ELR (cell line): Measurements from ENCODE around the gene RPA3.

Source experiments
- DNase-seq: peaks from one replicate; pipeline ENCODE4 v3.0.0-alpha.2; 2015; ENCODE audit warnings: low read depth

Gene RPA3

DNA sequence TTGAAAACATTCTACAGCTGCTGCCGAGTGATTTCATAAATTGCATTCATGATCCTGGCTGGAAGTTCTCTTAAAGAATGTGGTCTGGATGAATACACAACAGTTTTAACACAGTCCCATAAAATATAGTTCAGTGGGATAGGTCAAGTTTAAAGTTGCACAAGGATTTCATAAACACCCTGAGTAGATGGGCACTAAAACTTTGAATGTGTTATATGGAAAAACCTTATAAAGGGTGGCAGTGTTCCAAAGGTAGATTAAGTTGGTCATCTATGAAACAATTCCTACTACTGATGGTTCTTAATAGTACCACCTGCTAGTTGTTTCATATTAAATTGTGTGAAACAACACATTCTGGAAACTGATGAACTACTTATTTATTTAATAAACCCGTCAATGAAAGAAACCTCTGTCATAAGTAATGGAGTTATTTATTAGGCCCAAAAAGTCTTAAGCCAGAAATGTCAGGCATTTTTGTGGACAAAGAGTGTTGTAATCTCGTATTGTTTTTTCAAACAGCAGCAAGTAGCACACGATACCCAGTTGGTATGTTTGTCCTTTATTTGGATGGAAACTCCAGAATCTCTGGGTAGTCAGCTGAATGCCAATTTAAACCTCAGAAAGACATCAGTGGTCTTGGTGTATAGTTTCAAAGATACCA lies 14.3 kb upstream of the RPA3 start:
- no peak for DNase-seq

DNA sequence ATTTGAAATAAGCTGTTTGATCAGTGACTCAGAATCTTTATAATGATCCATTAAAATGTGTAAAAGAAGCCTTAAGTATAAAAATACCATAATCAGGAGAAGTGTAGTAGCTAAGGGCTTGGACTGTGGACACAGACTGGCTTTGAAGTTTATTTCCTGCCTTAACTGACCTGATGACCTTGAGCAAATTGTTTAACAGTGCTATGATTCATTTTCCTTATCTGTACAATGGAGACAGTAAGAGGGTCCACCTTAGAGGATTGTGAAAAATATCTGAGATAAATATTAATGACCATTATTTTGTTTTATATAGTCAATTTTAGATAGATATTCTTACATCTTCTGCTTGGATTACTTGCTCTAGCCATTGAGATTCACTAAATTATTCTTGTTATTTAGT lies 13.3 kb upstream of the RPA3 start:
- no peak for DNase-seq

DNA sequence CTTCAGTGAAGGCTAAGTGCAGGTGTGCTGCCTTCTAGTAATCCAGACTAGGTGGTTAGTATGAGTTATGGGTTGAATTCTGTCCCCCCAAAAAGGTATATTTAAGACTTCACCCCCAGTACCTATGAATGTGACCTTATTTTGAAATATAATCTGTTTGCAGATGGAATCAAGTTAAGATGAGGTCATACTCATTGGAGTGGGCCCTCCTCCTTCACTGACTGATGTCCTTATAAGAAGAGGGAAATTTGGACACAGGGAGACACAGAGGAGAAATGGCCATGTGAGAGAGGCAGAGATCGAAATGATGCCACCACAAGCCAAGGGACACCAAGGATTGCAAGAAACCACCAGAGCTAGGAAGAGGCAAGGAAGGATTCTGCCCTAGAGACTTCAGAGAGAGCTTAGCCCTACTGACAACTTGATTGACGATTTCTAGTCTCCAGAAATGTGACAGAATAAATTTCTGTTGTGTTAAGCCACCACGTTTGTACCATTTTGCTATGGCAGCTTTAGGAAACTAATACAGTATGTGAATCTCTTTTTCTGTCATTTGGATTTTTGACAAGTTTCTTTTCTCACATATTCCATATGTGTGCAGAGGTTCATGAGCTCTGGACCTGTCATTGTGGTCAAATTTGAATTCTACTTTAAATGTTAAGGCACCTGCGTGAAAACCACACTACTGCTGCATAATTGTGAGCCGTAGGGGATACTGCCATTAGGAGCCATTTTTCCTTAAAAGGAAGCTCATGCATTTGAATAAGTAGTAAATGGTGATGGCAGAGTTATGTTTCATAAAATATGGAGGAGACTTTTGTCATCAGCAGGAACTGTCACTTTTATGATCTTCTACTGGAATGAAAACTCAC lies 2.6 kb upstream of the RPA3 start:
- DNase-seq, result no peak

DNA sequence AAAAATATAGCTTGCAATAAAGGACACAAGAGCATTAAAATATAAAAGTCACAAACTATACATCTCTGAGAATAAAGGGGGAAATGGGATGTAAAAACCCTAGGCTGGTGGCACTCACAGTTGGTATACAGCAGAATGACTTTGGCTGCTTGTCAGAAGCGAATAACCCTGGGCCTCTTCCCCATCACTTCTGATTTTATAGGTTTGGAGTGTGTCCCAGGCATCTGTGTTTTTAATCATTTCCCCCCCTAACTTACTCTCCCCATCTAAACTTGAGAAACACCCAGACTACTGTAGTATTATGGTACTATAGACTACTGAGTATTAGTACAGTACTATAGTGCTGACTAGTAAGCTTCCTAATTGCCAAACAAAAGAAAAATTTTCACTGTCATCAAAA lies 1.8 kb upstream of the RPA3 start:
- DNase-seq, result no peak

DNA sequence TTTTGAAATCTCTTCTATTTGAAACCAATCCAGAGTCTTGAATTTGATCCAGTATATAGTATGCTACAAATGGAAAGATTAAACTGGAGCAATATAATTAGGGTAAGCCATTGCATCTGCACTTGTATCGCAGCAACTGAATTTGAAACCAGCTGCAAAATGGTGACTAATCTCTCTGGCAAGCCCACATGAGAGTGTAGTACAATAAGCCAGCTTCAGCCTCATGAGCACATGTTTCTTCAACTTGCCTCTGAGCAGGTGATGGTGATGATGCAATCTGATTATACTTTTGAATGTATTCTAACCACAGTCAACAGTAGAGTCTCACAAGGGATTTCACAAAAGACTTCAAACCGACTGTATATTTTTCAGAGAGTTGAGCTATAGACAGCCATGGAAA lies 829 bp upstream of the RPA3 start:
- DNase-seq, result peak; percentile 80

DNA sequence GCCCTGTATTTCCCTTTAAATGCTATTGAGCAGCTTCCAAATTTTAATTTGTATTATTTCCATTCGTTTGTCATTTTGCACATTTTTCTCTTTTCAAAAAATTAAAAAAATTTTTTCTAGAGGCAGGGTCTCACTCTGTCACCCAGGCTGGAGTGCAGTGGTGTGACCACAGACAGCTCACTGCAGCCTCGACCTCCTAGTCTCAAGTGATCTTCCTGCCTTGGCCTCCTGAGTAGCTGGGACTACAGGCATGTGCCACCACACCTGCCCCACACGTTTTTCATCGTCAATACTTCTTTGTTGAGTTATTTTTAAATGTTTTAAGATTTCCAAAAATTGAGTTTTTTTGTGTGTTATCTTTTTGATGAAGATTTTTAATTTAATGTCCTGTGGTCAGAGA lies 4.7 kb downstream of the RPA3 start:
- DNase-seq, result no peak

DNA sequence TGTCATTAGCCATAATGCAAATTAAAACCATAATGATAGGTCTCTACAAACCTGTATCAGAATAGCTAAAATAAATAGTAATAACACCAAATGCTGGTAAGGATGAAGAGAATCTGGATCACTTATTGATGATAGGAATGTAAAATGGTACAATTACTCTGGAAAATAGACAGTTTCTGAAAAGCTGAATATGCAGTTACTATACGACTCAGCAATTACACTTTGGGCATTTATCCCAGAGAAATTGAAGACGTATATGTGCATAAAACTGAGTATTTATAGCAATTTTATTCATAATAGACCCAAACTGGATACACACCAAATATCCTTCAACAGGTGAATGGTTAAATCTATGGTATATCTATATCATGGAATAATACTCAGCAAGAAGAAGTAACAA lies 7.9 kb downstream of the RPA3 start:
- DNase-seq, result no peak

DNA sequence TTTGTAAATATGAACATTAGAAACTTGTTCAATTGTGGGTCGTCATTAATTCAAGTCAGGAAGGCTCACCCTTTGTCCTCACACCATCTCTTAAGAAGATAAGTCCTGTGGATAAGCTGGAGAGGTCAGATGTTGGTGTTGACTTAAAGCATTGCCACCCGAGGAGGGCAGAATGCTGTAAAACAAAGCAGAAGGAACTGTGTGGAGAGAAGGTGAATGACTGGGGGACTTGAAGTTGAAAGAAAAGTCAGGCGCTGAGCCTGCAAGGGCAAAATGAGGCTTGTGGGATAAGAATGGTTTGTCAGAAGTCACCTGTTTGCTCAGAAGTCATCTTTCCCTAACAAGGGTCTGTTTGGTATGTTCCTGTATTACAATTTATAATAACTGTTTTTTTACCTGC lies 9.1 kb downstream of the RPA3 start:
- no peak for DNase-seq

DNA sequence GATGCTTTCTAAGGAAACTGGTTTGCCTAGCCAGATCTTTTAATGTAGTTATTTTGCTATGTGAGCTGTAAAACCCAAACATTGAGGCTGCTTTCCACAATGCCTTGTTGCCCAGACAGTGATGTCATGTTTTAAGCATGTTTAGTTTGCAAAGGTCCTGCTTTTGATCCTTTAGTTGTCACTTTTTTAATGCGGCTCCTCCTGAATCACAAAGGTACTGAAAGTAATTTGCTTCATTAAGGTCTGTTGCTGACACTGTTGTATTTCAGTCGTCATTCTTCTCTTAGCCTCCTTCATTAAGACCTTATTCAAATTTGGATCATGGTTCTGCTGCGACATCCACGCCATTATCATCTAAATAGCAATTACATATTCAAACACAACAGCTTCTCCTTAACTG lies 10.6 kb downstream of the RPA3 start:
- peak; percentile 4 for DNase-seq

DNA sequence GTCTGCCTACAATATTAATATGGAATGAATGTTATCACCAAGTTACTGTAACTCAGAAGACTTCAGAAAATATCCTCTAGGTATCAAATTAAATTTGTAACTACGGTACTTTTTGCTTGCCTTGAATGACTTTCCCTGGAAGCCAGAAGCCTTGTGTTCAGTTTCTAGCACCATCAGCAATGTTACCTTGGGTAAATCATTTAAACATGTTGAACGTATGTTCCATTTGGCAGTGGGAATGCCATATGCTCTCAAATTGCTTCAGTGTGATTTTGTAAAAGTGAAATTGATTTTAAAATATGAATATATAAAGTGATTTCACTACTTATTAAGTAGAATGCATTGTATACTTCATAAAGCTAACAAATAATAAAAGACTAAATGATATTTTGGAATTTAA lies 11.2 kb downstream of the RPA3 start:
- no peak for DNase-seq

DNA sequence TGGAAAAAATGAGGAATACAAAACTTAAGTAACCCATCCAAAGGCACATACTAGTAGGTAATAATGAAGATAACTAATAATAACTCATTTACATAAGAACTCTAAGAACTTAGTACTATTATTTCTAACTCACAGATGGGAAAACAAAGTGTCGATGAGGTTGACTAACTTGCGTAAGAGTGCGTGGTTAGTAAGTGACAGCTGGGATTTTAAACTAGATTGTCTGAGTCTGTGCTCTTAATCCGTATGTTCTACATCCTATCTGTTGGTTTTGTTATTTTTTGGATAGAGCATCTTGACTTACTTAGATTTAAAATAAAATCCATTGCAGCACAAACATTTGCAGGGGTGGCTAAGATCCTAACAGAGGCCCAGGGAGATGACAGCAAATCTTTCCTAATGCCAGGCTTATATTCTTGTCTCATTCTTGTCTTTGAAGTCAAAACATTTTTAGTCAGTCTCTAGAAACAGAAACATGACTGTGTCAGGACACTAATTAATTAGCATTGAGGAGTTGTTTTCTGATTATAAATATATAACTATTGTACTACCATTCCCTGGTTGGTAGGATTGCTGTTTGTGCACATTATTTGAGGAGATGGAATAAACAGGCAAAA lies 11.7 kb downstream of the RPA3 start:
- no peak for DNase-seq

DNA sequence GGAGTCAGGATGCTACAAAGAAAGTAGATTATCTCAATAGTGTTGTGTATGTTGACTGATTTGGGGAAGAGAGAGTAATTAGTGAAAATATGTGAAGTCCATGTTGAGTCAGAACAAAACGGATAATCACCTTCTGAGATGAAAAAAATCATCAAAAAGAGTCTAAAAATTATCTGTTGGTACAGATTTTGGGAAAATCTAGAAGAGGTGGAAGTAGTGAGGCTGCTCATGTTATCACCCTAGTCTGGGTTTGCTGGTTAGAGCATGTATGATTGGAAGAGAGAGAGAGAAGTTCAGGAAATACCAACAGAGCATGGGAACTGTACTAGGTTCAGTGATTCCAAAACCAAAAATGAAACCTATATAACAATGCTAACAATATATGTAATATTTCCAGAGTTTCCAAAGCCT lies 12.3 kb downstream of the RPA3 start:
- DNase-seq, result no peak

DNA sequence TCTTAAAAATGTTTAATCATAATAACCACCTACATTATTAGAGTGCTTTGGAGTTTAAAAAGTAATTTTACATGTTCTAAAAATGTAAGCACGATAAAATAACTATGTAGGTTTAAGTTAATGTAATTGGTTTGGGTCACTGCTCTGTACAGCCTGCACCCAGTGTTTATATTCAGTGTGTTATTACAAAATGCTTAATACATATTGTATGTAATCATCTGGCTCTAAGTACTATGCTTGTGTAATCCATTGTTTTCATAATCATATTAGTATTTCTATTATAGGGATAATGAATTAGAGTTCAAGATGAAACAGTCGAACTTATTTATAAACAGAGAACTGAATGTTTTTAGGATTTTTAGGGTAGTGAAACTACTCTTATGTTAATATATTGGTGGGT lies 13.1 kb downstream of the RPA3 start:
- no peak for DNase-seq

DNA sequence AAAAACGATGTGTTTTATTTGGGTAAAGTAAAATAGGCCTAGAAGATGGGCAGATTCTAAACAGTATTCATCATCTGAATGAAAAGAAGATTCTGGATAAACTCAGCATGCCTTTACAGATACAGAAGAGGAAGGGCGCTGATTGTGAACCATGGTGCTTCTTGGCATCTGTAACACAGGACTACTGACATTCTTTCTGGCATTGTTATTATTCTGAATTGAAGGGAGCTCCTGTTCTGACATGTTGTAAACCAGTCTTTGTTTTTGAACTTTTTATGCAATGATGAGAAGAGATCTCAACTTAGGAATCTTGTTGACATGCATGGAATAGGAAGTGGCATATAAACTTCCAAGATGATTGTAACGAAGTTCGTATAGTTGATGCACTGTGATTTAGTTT lies 13.5 kb downstream of the RPA3 start:
- no peak for DNase-seq

DNA sequence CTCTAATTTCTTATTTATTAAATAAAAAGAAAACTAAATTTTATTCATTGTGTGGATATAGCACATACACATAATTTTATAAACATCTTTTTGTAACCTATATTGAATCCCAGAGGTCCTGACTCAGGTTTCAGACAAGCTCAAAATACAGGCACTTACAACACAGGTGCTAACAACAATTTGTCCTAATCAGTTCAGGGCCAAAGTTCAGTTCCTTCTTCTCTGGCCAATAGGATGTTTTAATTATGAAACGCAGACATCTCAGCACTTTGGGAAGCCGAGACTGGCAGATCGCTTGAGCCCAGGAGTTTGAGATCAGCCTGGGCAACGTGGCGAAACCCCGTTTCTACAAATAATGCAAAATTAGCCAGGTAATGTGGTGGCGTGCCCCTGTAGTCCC lies 15.0 kb downstream of the RPA3 start:
- no peak for DNase-seq

DNA sequence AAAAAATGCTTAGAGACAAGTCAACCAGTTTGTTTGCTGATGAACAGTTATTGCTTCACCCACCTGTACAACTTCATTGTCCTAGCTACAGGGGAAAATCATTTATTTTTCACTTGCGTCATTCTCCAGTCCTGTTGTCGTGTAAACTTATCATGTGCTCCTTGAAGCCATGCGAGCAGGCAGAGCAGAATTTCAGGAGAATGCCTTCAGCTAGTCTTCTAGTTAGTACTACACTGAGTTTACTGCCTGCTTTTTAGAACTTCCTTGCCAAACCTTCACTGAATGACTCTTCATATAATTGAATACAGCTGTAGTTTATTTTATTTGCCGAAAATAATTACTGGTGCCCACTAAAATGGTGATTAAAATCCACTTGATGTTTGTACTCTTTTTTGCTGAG lies 15.6 kb downstream of the RPA3 start:
- no peak for DNase-seq

DNA sequence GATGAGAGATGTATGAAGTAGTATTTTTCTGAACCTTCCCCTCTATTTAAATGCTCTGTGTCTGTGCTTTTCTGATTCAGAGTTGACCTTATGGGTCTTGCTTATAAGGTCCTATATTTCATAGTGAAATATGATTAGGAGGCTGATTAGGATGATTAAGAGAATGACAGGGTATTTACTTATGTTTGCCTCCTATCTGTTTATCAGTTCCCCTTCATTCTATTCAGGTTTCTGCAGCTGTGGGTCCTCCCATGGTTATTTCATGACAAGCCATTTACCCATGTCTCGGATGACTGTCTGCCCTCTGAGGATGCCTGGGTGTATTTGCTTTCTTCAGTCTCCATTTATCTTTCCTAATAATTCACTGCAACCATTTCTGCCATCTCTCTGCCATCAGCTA lies 16.9 kb downstream of the RPA3 start:
- no peak for DNase-seq

DNA sequence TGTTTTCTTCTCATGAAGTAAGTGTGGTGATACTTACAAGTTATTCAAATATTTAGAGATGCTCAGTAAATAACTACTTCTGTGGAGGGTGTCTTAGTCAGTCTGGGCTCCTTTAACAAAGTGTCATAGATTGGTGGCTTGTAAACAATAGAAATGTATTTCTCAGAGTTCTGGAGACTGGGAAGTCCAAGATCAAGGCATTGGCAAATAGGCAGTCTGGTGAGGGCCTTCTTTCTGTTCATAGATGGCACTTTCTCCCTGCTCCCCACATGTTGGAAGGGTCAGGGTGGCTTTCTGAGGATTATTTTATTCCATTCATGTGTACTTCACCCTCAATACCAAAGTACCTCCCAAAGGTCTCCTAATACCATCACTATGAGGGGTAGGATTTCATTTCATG lies 18.4 kb downstream of the RPA3 start:
- peak; percentile 11 for DNase-seq

DNA sequence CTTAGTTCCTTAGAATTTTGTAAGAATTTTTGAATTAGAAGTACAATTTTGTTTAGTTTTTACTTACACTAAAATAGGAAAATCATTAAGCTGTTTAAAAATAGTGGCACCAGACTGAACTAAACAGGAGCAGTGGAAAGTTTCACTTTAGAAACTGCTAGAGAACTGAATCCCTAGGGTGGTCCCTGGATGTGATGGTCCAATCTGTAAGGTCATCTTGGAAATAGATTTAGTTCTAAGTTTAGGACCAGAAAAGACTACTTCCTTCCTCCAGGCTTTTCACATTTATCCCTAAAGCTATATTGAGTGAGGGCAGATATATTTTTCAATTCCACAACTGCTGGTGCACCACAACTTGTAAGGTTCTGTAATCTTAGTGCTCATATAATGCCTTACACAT lies 19.0 kb downstream of the RPA3 start:
- no peak for DNase-seq

DNA sequence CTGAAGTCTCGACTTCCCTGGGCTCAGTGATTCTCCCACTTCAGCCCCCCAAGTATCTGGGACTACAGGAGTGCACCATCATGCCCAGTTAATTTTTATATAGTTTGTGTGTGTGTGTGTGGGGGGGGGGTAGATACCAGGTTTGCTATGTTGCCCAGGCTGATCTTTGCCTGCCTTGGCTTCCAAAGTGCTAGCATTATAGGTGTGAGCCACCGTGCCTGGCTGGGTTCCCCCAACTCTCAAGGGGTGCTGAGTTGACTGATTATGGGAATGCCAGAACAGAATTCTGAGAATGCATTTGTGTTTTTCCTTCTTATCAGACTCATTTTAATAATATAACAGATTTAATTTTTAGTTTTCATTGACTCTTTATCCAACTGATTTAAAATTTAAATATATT lies 19.5 kb downstream of the RPA3 start:
- DNase-seq, result no peak

DNA sequence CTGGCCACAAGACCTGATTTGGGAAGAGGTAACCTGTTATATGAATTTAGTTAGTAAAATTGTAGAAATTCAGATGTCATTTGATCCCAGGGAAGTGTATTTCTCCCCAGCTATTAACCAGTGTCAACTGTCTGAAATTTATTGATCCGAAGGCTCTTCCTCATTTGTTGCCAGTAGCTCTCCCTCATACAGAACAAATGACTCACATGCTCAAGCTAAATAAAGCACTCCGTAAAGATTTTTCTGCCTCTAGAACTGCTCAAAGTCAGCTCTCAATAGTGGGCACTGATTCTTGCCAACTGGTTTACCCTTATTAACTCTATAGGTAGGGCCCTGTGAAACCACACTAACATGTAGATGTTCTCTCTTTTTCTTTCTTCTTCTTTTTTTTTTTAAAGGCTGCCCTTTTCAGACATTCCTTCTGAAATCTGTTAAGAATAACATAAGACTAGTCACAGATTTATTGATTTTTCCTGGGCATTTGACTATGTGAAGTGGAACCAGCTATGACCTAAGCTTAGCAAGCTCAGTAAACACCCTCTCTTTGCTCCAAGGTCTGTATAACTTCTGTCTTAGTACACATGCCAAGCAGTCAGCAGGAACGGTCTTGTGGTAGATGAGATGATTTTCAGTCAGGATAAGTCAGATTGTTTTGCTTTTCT lies 21.8 kb downstream of the RPA3 start:
- DNase-seq, result peak; percentile 76

DNA sequence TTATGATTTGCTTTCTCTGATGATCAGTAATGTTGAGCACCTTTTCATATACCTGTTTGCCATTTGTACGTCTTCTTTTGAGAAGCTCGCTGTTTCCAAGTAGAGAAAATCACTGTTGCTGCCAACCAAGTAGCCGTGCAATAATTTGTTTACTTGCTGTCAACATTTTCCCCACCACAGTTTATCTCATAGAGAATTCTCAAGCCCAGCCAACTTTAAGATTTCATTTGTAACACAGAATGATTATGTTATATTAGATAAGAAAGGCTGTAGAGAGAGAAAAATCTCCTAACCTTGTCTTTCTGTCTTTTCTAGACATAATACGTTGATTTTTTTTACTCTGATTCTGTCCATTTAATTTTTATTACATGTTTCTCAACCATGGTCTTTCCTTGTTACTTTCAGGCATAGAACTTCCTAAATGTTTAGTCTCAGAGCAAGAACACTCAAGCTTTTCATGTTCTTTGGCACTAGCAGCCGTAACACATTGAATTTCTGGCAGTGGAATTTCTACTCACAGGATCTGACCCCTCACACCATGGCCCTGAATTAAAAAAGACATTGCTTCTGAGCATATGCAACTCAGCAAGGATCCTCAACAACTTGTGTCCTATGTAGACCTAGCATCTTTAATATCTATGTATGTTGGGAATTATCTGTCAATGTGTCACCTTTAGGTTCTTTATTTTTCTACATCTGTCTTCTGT lies 23.1 kb downstream of the RPA3 start:
- DNase-seq, result no peak
